CD4-positive, alpha-beta T cell treated with Interleukin-2 at 100 ng/mL for 4 hours (primary cell): ENCODE measurements around the gene KIF23.

Source experiments
- DNase-seq: peaks from one replicate; pipeline ENCODE4 v3.0.0-alpha.2; 2020; ENCODE audit warnings: low spot score

The KIF23 gene

DNA sequence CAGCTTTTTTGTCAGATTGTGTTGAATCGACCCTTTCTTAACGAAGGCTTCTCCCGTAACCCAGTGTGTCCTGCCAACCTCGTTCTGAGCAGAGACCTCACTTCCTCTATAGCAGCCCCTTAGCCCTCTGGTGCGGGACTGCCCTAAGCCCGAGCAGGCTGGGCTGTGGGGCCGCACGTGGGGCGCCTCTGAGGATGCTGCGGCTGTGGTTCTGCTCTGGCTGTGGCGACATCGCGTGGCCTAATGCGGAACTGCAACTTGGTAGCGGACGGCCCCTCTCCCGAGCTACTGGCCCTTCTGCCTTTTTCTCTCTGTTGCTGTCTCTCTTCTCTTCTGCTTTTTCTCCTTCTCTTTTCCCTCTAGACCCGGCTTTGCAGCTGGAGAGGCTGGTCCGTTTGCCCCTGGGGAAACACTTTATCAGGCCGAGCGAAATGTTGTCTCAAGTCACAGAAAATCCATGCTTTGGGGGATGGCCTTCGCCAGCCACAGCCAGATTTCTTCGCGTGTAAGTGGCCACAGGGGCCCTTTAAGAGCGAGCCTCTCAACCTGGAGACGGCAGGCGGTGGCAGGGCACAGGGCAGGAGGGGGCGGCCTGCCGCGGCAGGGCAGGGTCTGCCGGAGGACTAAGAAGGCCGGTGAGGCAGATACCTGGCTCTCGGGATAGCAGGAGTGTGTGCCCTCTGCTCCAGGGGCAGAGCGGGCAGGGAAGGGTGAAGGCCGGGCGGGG, 19.4 kb upstream of the KIF23 start:
- DNase-seq = peak; percentile 80

DNA sequence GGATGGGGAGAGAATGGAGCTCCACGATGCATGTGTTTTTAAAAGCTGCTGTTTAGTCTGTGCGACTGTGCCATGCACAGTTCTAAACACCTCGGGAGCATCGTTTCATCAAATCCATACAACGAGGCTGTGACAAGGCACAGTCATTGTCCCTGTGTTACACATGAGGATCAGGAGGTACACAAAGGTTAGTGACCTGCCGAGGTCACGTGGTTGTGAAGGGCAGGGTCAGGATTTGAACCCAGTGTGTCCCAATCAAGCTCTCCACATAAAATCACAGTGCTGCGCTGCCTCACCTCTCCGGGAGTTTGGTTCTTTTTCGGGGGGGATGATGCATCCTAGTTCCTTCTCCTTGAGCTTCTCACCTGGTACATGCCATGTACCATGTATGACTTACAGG, 18.7 kb upstream of the KIF23 start:
- no peak for DNase-seq

DNA sequence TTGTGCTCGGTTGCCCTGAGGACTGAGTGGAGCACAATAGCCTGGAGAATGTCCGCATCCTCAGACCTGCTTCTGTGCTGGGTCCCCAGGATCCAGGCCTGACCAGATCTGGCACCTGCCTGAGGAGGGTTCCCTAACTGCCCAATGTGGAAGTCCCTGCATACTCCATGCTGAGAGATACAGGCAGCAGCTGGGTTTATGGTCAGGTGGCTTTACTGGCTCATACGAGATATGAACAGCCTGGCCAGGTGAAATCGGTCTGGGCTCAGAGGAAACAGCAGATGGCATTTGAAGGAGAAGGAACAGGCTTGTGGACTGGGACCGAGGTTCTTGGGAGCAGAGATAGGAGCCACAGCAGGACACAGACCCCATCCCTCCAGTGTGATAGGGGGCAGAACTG, 18.2 kb upstream of the KIF23 start:
- no peak for DNase-seq

DNA sequence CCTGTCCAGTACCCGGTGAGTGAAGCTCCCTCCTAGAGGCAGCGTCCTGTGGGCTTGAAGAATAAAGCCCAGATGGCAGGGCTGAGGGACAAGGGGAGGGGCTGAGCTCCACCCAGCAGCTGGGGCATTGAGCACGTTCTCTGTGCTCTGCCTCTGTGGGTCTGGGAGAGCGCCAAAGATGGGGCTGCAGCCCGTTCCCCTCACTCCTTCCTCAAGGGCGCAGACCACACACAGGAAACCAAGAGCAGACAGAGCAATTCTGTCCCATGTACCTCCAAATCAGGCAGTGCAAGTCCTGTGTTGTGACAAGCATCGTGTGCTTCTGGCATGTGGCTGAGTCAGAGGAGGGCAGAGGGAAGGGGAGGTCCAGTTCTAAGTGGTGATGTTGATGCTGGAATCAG, 15.7 kb upstream of the KIF23 start:
- DNase-seq = no peak

DNA sequence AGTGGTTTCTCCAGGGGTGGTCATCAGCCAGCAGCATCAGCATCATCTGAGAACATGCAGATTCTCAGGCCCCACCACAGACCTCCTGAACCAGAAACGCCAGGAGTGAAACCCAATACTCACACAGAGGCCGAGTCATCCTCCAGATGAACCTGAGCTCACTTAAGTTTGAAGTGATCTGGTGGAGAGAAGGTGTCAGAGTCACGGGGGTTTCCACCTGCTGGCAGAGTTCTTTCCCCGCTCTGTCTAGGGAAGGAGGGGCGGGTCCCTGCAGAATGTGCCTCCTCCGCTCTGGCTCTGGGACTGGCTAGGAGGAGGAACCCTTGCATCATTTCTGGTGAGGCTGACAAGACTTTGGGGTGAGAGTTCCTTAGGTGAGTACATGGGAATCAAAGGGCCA, 13.3 kb upstream of the KIF23 start:
- no peak for DNase-seq

DNA sequence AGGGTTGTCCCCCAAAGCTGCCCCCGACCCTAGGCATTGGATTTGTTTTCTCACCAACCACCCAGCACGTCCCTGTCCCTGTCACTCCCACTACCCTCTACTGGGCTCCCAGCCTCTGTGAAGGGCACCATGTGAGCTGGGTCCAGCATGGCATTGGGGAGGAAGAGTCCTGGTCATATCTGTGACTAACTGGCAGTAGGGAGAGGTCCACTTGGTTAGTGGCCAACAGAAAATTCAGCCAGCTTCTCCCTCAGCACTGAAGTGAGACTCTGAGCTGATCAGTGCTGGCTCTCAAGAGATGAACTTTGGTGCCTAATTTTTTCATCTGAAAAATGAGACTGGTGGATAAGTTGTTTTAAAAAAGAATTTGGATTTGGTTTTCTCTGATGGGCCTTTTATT, 11.3 kb upstream of the KIF23 start:
- DNase-seq = no peak

DNA sequence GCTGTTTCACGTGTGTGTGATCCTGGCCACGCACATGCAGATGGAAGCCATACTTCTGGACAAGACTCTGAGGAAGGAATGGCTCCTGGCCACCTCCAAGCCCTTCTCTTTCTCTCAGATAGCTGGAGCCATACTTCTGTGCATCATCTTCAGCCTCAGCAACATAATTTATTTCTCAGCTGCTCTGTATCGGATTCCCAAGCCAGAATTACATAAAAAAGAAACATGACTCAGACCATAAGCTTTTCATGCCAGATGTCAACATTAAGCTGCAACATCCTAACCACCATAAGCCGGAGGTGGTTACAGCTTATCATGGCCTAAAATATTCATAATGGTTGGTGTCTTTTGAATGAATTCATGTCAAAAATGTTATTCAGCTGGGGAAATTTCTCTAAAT, 10.6 kb upstream of the KIF23 start:
- no peak for DNase-seq

DNA sequence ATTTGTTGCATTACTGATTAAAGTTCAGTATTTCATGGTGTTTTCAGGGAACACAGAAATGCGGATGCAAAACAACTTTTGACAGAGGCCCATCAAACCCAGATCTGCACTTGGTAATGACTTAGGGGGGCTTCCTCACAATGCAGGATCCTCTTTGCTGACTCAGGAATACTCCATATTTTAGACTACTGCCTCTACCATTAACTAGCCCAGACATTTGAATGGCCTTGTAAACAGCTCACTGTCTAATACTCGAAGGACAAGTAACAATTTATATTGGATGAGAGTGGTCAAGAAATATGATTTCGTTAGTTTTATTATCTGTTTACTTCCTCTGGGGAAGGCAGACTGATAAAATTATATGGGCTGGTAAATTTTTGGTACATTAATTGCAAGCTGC, 9.0 kb upstream of the KIF23 start:
- DNase-seq = no peak

DNA sequence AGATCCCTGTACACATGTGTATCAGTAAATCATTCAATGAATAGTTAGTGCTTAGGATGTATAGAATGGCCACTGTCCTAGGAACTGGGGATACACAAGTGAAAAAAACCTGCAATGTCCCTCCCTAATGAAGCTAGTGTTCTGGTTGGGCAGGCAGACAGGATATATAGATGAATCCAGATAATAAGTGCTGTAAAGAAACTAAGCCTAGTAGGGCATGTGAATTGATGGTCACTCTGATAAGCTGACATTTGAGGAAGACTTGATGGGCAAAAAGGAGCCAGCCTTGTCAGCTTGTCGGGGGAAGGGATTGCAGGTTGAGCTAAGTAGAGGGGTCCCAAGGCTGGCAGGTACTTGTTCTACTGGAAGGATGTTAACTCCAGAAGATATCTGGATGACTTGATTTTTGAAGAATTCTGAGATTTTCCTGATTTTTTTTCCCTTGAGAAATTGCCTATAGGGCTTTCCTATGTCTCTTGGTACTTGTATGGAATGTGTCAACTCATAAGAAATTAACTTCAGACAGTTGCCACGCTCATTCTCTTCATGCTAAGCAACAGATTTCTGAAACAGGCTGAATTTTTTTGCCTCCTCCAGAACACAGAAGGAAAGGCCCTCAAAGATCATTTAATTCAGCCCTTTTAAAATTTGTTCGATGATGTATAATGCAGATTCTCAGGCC, 6.3 kb upstream of the KIF23 start:
- no peak for DNase-seq

DNA sequence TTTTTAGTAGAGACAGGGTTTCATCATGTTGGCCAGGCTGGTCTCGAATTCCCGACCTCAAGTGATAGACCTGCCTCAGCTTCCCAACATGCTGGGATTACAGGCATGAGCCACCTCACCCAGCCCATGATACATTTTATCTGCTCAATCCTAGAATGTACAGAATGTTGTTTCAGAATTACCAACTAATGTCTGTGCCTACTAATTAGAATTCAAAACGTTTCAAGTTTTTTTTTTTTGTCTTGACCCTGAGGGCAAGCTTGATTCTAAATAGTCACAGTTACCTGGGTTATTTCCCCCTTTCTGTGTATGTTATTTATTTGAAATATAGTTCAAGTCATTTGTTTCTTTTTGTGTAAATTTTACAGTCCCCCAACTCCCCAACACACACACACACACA, 5.3 kb upstream of the KIF23 start:
- DNase-seq = no peak

DNA sequence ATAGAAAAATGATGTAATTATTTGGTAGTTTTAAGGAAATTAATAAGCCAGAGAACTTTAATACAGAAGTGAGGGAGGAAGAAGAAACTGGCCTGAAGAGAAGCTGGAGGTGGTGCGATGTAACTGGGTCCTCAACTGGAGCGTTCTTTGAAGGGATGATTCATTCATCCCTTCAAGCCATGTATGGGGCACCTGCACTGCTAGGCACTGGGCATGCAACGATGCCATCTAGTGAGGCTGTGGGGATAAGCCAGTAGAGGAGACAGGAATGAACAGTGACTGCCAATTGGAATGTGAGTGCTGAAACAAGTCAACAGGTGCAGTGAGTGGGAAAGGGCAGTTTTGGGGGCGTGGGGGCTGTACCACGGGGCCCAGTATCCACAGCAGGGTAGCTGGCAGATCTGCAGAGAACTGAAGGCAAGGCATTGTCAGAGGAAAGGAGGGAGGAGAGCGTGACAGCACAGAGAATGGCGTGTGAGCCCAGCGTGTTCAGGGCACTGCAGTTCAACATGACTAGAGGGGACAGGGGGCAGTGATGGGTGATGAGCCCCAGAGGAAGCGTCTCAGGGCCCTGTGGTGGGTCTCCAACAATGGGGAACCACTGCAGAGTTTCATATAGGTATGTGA, 3.8 kb upstream of the KIF23 start:
- DNase-seq = no peak

DNA sequence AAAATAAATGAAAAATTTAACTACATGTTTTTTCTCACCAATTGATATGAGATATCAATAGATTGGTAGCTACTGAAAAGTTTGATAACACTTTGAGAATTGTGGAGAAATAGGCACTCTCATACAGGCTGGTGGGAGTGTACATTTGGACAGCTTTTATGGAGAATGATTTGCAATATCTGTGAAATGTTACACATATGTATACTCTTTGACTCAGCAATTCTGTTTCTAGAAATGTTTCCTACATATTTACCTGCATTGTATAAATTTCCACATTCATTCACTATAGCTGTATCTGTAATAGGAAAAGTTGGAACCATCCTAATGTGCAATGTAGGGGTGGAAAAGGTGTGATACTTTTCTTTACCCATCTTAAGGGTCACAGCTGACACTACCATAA, 1.9 kb upstream of the KIF23 start:
- no peak for DNase-seq

DNA sequence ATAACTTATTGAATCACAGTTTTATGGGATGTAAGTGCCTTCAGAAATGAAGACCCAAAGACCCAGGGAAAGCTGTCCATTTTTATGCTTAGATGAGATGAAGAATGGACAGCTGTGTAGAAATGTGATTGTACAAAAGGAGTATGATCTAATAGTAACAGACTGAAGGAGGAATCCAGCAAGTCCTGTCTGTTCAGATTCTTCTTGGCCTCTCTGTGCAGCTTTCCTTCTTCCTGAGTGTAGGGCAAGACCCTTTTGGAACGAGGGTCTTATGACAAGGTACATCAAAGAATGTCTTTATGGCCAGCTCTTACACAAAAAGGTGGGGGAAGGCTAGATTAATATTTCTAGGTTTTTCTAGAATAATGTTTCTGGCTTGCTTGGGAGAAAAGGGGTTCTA, 1.4 kb upstream of the KIF23 start:
- no peak for DNase-seq

DNA sequence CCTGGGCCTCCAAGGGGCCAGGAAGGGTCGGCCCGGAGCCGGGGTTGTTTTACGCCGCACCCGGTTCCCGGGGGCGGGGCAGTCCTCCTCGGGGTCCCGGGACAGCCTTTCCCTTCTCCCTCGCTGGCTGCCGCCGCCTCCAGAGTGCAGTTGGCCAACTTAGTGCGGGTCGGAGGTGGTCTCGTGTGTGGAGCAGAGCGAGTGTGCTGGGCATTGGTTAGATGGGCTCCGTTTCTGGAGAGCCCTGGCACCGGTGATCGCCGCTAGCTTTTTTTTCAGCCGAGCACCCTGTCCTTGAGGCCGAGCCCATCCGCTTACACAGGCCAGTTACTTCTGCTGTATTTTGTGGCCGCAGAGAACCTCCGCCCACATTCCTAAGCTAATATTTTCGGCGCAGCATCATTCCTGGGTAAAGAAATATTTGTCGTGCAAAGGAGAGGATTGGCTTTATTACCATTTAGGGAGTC, 585 bp downstream of the KIF23 start:
- no peak for DNase-seq

DNA sequence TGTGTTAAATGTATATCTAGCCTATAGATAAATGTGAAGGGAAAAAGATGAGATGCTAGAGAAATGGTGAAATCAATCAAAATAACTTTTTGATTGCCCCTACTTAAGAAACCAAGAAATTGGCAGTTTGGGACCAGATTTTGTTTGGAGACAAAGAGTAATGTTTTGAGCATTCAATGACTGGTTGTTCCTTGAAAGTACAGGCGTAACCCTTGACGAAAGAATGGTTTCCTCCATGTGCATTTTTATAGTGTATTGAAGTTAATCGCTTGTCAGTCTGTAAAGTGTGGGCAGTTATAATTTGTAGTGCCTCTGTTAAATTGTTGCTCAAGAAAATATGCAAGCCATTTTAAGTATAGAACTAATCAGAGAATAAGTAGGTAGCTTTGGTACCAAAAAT, 1.2 kb downstream of the KIF23 start:
- DNase-seq = no peak

DNA sequence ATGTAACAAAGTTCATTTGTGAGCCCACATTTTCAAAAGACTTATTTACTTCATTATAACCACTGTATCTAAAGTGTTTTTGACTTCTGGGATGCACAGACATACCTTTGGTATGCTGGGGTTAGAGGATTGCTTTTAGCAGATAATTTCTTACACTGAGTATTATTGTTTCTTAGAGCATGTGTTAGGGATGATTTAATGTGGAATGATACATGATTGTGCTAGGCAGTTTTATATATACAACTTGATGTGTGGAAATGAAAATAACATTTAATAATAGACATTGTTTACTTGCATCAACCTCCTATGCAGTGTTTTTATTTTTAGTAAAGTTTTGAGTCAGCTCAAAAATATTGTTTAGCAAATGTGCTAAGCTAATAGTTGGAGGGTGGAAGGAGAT, 3.4 kb downstream of the KIF23 start:
- no peak for DNase-seq

DNA sequence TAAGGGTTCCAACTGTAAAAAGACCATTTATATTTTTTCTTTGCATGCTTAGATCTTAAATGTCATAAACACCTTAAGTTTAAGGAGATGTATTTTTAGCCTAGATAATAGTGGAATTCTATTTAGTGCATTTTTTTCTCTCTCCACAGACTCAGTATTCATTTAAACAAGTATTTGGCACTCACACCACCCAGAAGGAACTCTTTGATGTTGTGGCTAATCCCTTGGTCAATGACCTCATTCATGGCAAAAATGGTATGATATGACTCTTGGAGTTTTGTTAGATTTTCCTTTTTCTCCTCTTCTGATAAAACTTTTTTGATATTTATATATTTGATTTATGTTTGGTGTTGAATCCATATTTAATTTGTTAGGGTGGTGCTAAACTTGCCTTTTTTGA, 7.3 kb downstream of the KIF23 start:
- no peak for DNase-seq

DNA sequence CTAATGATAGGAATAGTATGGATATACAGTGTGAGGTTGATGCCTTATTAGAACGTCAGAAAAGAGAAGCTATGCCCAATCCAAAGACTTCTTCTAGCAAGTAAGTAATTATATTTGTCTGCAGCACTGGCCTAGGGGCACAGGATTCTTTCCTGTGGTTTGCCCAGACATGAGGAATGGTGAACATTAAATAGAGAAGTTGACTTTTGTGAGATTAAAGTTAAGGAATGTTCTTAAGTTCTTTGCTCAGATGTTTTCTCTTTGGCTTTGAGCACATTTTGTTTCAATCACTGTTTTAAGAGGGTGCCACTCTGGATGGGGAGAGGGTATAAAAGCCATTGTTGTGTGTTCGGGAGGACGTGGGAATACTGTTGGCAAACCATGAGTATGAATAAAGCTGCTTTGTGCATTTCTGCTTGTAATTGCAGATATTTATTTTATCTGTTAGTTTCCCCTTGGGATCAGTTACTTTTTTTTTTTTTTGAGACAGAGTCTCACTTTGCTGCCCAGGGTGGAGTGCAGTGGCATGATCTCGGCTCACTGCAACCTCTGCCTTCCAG, 8.3 kb downstream of the KIF23 start:
- DNase-seq = no peak

DNA sequence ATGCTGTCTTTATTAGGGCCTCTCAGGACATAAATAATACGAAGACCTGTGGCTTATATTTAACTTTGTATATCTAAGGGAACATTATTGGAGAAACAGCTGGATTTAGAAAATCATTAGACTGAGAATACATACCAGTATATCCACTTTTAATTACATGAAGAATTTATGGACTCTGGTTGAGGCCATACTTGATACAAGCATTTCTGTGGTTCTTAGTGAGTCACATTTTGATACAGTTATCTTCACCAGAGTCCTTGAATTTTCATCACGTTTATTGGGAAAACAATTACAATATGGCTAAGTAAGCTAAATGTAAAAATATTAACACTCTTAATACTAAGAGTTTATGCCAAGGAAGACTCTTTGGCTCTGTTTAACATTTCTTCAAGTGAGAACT, 9.9 kb downstream of the KIF23 start:
- no peak for DNase-seq

DNA sequence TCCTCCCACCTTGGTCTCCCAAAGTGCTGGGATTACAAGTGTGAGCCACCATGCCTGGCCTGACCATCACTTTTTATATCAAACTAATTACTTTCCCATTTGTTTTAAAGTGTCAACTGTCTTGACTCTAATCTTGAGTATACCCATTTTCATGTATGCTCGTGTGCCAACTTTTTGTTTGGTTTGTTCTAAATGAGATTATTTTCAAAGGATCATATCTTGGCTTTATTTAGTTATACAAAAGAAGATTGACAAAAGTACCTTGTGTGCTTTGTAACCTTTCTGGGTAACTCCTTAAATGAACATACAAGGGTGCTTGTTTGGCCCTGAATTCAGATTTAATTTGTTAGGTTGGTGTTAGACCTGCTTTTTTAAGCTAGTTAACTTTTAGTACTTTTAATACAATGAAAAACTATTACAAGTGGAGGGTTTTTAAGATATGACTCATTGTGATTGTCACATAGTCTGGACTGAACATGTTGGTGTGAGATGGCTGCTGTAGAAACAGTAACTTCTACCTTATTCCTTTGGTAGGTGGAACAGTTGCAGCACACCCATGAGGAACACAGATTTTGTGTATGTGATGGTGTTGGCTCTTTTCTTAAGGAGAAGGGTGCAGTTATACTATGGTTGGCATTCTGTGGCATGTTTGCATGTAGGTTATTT, 10.7 kb downstream of the KIF23 start:
- DNase-seq = no peak

DNA sequence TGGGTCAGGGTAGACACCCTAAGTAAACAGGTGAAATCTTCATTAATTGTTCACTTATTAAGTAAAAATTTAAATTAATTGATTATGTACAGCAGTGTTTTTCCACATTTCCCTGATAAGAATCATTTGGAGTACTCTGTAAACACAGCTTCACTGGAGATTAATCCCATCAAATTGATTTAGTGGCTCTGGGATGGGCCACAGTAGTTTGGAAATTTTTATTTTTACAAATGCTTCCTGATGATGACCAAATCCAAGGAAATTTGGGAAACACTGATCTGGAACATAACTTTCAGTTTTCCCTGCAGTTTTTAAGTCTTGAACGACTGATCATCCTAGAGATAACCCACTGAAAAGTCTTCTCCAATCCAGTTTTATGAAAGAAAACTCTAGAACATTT, 19.7 kb downstream of the KIF23 start:
- DNase-seq = no peak

DNA sequence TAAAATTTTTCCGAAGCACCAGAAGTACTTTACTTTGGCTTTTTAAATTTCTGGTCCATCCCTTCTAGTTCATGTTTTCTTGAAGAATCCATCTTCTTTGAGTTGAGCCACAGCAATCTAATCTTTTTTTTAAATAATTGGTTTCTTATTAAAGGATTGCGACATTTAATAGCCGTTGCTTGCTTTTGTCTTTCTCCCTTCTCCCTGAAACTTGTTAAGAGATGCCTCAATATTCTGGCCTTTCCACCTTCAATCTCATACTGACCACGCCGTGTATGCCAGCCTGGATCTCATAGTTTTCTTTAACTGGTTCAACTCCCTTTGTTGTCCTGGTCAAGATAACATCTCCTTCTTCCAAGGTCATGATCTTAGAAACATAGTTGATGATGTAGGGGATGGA, 20.1 kb downstream of the KIF23 start:
- no peak for DNase-seq

DNA sequence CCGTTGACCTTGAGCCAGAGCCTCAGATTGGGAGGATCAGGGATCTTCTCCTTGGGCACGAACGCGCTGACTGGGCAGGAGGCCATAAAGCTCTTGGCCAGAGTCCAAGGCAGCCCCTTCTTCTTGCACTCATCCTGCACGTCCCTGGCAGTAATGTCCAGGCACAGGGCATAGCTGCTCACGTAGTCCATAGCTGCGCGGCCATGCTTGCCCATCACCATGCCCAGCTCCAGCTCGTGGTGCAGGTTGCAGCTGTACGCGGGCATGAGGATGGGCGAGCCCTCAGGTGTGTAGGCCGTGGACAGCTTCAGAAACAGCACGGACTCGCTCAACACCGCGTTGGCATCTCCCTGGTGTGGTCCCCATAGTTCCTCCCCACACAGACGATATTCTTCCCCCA, 20.5 kb downstream of the KIF23 start:
- no peak for DNase-seq
